Measurements from ENCODE around the gene FCRL5. TPM values are rescaled to one million over a fixed set of nuclear protein-coding genes. Genes with fewer than 3 reads are reported as not detected.

The FCRL5 gene
- total RNA-seq, 2 experiments from 2014 or later, result 0.05 TPM; not detected in 1

GRCh38 chr1:157485793-157486192 is 66.5 kb downstream of the FCRL5 start:
- peaks cover 2% of the 10 kb centered on the region for H3K27me3 Mint-ChIP-seq
- TF ChIP-seq, protein P1, sequence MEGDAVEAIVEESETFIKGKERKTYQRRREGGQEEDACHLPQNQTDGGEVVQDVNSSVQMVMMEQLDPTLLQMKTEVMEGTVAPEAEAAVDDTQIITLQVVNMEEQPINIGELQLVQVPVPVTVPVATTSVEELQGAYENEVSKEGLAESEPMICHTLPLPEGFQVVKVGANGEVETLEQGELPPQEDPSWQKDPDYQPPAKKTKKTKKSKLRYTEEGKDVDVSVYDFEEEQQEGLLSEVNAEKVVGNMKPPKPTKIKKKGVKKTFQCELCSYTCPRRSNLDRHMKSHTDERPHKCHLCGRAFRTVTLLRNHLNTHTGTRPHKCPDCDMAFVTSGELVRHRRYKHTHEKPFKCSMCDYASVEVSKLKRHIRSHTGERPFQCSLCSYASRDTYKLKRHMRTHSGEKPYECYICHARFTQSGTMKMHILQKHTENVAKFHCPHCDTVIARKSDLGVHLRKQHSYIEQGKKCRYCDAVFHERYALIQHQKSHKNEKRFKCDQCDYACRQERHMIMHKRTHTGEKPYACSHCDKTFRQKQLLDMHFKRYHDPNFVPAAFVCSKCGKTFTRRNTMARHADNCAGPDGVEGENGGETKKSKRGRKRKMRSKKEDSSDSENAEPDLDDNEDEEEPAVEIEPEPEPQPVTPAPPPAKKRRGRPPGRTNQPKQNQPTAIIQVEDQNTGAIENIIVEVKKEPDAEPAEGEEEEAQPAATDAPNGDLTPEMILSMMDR (IDR thresholded peaks at IDR 0.05), result no peak
- H3K27ac Mint-ChIP-seq, result no peak overlapping the region
- no peak overlapping the region for H3K4me3 Mint-ChIP-seq
- no peak for DNase-seq
- no peak for ATAC-seq
- POLR2A ChIA-PET, result no interaction called here
- no peaks in the 10 kb centered on the region for H3K4me1 Mint-ChIP-seq (ENCODE audit: low read depth)
- intact Hi-C loops (cut with micrococcal nuclease), result no loop called here
- H3K36me3 Mint-ChIP-seq (ENCODE audit: low read depth), result no peaks in the 10 kb centered on the region
- CTCF ChIA-PET, result interaction anchor here (1.0 to 2.9 kb wide), 5 partner anchors 10 to 123 kb away, joined by 3 to 13 read pairs (median 5); no protein-coding TSS in a partner anchor
- H3K9me3 Mint-ChIP-seq, result no peaks in the 10 kb centered on the region

DNA sequence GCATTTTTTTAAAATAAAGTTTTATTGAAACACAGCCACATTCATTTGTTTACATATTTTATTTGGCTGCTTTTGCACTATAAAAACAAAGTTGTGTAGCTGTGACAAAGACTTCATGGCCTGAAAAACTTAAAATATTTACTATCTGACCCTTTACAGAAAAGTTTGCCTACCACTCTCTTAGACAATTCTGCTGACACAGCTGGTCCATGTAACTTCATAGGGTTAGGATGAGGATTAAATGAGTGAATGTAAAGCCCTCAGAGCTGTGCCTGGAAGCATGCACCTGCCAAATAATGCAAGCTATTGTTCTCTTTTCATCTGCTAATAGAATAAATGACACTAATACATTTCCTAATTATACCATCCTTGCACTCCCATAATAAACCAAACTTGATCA is 67.7 kb downstream of the FCRL5 start:
- H3K9me3 Mint-ChIP-seq, result no peaks in the 10 kb centered on the region
- no peaks in the 10 kb centered on the region for H3K36me3 Mint-ChIP-seq (ENCODE audit: low read depth)
- POLR2A ChIA-PET, result interaction anchor here (0.7 kb wide), 1 partner anchor 66 kb away, joined by 3 read pairs; no protein-coding TSS in a partner anchor
- no peaks in the 10 kb centered on the region for H3K4me1 Mint-ChIP-seq (ENCODE audit: low read depth)
- TF ChIP-seq, protein P1 (IDR thresholded peaks at IDR 0.05), result no peak
- CTCF ChIA-PET, result interaction anchor here (3.1 to 3.6 kb wide), 2 partner anchors 11 to 107 kb away, joined by 14 to 16 read pairs; no protein-coding TSS in a partner anchor
- no peak for DNase-seq
- no peak overlapping the region for H3K4me3 Mint-ChIP-seq
- peaks cover under 1% of the 10 kb centered on the region for H3K27me3 Mint-ChIP-seq
- ATAC-seq, result no peak
- intact Hi-C loops (cut with micrococcal nuclease), result no loop called here
- no peak overlapping the region for H3K27ac Mint-ChIP-seq

GRCh38 chr1:157483635-157484034 is 68.7 kb downstream of the FCRL5 start:
- Mint-ChIP-seq H3K36me3 (ENCODE audit: low read depth) (no peaks in the 10 kb centered on the region), H3K4me1 (ENCODE audit: low read depth) (no peaks in the 10 kb centered on the region), H3K27ac (no peak overlapping the region), H3K27me3 (peaks cover 6% of the 10 kb centered on the region), H3K9me3 (no peaks in the 10 kb centered on the region), H3K4me3 (no peak overlapping the region)
- CTCF ChIA-PET, result interaction anchor here (1.3 to 3.6 kb wide), 4 partner anchors 11 to 113 kb away, joined by 3 to 16 read pairs (median 10); no protein-coding TSS in a partner anchor
- TF ChIP-seq, protein P1 (IDR thresholded peaks at IDR 0.05), result no peak
- DNase-seq (no peak), ATAC-seq (no peak)
- intact Hi-C loops (cut with micrococcal nuclease), result no loop called here
- POLR2A ChIA-PET, result no interaction called here

DNA sequence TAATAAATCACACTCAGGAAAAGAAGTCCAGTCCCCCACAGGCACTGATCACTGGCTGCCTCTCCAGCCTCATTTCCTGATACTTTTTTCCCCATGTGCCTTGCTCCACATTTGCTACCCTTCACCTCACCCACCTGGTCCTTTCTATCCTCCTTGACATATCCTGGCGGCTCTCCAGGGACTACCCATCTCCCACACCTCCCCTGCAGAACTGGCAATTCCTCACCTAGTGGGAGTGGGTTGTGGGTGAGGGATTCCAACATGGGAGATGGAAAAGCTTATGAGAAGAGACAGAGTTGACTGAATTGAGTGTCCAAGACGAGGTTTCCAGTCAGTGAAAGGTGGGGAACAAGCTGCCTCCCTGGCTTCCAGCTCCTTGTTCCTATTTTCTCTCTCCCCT is 69.6 kb downstream of the FCRL5 start:
- Mint-ChIP-seq H3K36me3 (ENCODE audit: low read depth) (no peaks in the 10 kb centered on the region), H3K9me3 (peaks cover 8% of the 10 kb centered on the region), H3K27me3 (peaks cover 6% of the 10 kb centered on the region), H3K4me1 (ENCODE audit: low read depth) (no peaks in the 10 kb centered on the region), H3K27ac (no peak overlapping the region), H3K4me3 (no peak overlapping the region)
- POLR2A ChIA-PET, result no interaction called here
- DNase-seq, result no peak
- no peak for ATAC-seq
- TF ChIP-seq, protein P1 (IDR thresholded peaks at IDR 0.05), result no peak
- intact Hi-C loops (cut with micrococcal nuclease), result no loop called here
- CTCF ChIA-PET, result interaction anchor here (1.3 to 3.6 kb wide), 6 partner anchors 10 to 112 kb away, joined by 3 to 16 read pairs (median 7); no protein-coding TSS in a partner anchor

DNA sequence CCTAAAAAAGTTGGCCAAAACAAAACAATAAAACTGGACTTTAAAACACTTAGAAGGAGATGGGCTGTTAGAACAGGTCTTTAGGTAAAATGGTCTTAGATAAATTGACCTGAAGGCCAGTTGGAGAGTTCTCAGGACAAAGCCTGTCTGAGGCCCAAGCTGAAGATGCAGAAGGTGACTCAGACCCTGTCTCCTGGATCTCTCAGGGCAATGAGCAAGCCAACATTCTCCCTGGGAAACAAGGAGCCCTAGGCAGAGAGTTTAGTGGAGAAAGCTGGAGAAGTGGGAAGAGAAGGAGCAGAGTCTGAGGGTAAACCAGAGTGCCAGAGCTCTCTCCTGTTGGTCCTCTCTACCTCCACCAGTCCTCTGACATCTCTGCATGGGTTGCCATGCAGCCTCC is 70.1 kb downstream of the FCRL5 start:
- Mint-ChIP-seq H3K27me3 (peaks cover 6% of the 10 kb centered on the region), H3K4me3 (no peak overlapping the region), H3K36me3 (ENCODE audit: low read depth) (no peaks in the 10 kb centered on the region), H3K9me3 (peaks cover 11% of the 10 kb centered on the region), H3K4me1 (ENCODE audit: low read depth) (no peaks in the 10 kb centered on the region), H3K27ac (no peak overlapping the region)
- ATAC-seq (no peak), DNase-seq (no peak)
- TF ChIP-seq, protein P1 (IDR thresholded peaks at IDR 0.05), result no peak
- intact Hi-C loops (cut with micrococcal nuclease), result no loop called here
- CTCF ChIA-PET, result interaction anchor here (1.3 to 3.6 kb wide), 5 partner anchors 10 to 112 kb away, joined by 3 to 16 read pairs (median 9); no protein-coding TSS in a partner anchor
- POLR2A ChIA-PET, result no interaction called here
